GM19238 (cell line): Measurements from ENCODE around the gene PPEF2.

Source experiments
- DNase-seq: peaks from one replicate; pipeline ENCODE4 v3.0.0; 2011; ENCODE audit warnings: low spot score; ENCODE audit not compliant: insufficient read length

PPEF2 gene

GRCh38 chr4:75895744-75896314 lies 6.4 kb downstream of the PPEF2 start:
- DNase-seq = peak; percentile 20

- DNase-seq = no peak
These were observed 9.7 kb downstream of the PPEF2 start for GRCh38 chr4:75892508-75892907.

GRCh38 chr4:75891611-75892010 lies 10.6 kb downstream of the PPEF2 start:
- DNase-seq = no peak

GRCh38 chr4:75889537-75890199 lies 12.6 kb downstream of the PPEF2 start:
- DNase-seq = no peak

GRCh38 chr4:75886104-75886503 lies 16.1 kb downstream of the PPEF2 start:
- DNase-seq = no peak

- DNase-seq = no peak
These were observed 20.8 kb downstream of the PPEF2 start for GRCh38 chr4:75881476-75881875.

- no peak for DNase-seq
These were observed 22.0 kb downstream of the PPEF2 start for GRCh38 chr4:75880278-75880677.

GRCh38 chr4:75878246-75878756 lies 24.0 kb downstream of the PPEF2 start:
- DNase-seq = no peak

- DNase-seq = no peak
These were observed 26.0 kb downstream of the PPEF2 start for GRCh38 chr4:75876218-75876617.

- DNase-seq = no peak
These were observed 33.2 kb downstream of the PPEF2 start for GRCh38 chr4:75869100-75869499.

- no peak for DNase-seq
These were observed 35.1 kb downstream of the PPEF2 start for GRCh38 chr4:75867130-75867529.

GRCh38 chr4:75860606-75861005 lies 41.6 kb downstream of the PPEF2 start:
- no peak for DNase-seq

GRCh38 chr4:75858721-75859120 lies 43.5 kb downstream of the PPEF2 start:
- DNase-seq = no peak

GRCh38 chr4:75849461-75849860 lies 52.8 kb downstream of the PPEF2 start:
- DNase-seq = no peak

- no peak for DNase-seq
These were observed 53.4 kb downstream of the PPEF2 start for GRCh38 chr4:75848891-75849290.

- DNase-seq = peak; percentile 20
These were observed 54.0 kb downstream of the PPEF2 start for GRCh38 chr4:75848171-75848760.

GRCh38 chr4:75845992-75846391 lies 56.3 kb downstream of the PPEF2 start:
- no peak for DNase-seq

- no peak for DNase-seq
These were observed 58.0 kb downstream of the PPEF2 start for GRCh38 chr4:75844151-75844662.

- DNase-seq = no peak
These were observed 58.7 kb downstream of the PPEF2 start for GRCh38 chr4:75843596-75843995.

- no peak for DNase-seq
These were observed 60.4 kb downstream of the PPEF2 start for GRCh38 chr4:75841641-75842520.

- DNase-seq = no peak
These were observed 67.5 kb downstream of the PPEF2 start for GRCh38 chr4:75834772-75835154.
